ENCODE data around the gene BBS4.
A peak's percentile ranks its signal among the peaks of the same experiment; 100 is the strongest.

The BBS4 gene

GRCh38 chr15:72766025-72766424 lies 80.0 kb downstream of the BBS4 start:
- no peak for DNase-seq

GRCh38 chr15:72766780-72767179 lies 80.8 kb downstream of the BBS4 start:
- DNase-seq: no peak

- no peak for DNase-seq
Measured at GRCh38 chr15:72770673-72771328, 84.8 kb downstream of the BBS4 start.

DNA sequence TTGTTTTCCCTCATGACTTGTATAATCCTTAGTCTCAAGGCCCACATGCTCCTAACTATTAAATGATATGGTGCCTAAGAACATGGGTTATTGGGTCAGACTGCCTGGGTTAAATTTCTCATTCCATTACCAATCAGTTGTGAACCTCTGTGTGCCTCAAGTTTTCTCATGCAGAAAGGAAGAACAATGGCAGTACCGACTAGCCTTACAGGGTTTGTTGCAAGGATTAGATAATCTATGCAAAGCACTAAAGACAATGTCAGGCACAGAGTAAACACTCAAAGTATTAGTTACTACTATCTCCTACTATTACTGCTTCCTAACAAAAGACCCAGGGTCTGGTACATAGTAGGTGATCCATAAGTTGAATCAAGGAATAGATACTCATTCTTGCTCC lies 85.3 kb downstream of the BBS4 start:
- DNase-seq: no peak

- no peak for DNase-seq
Measured at GRCh38 chr15:72774696-72775383, 88.8 kb downstream of the BBS4 start.

- DNase-seq: no peak
Measured at GRCh38 chr15:72778796-72779195, 92.8 kb downstream of the BBS4 start.

GRCh38 chr15:72781631-72782030 lies 95.6 kb downstream of the BBS4 start:
- DNase-seq: no peak

DNA sequence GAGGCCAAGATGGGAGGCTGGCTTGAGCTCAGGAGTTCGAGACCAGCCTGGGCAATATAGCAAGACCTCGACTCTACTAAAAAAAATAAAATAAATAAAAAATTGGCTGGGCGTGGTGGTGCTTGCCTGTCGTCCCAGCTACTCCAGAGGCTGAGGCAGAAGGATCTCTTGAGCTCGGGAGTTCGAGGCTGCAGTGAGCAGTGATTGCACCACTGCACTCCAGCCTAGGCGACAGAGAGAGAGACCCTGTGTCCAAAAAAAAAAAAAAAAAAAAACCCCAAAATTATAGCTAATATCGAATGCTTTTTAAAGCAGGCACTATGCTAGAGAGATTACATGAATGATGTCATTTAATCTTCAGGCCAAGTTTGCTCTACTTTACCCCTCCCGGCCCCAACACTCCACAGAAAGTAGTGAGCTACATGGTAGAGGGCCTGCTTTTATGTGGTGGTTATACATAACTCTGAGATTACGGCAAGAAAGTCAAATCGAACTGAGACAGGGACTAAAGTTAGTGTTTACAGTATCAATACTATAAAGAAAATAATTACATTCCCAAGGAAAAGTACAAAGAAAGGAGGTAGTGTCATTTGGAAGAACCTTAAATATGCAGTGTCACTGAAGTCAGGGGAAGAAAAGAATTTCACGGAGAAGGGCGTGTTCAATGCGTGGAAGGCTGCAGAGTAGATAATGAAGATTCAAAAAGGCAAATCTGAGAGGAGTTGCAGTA lies 96.4 kb downstream of the BBS4 start:
- no peak for DNase-seq

DNA sequence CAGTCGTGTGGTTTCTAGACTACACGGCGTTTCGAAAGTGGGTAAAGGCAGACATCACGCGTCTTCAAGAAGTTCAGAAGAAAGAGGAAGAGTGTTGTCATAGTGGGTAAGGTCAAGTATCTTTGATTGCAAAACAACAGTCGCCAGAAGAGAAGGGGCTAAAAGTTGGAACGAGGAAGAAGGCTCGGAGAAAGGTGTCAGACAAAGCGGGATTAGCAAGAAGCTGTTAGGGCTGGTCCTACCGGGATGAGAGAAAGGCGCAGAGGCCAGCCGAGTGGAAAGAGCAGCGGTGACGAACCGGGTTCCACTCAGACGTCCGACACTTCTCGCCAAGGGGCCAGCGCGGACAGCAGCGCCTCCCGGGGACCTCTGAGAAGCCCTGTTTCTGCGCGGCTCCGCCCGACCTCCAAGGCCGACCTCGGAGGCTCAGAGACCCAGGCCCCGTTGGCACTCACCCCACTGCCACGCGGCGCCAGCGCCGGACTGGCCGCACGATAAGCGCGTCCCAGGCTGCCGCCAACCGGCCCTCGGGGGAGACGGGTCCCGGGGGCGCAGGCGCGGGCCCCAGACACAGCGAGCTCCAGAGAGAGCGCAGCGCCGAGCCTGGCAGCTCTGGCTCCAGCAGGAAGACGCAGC lies 97.1 kb downstream of the BBS4 start:
- peak; percentile 16 for DNase-seq

DNA sequence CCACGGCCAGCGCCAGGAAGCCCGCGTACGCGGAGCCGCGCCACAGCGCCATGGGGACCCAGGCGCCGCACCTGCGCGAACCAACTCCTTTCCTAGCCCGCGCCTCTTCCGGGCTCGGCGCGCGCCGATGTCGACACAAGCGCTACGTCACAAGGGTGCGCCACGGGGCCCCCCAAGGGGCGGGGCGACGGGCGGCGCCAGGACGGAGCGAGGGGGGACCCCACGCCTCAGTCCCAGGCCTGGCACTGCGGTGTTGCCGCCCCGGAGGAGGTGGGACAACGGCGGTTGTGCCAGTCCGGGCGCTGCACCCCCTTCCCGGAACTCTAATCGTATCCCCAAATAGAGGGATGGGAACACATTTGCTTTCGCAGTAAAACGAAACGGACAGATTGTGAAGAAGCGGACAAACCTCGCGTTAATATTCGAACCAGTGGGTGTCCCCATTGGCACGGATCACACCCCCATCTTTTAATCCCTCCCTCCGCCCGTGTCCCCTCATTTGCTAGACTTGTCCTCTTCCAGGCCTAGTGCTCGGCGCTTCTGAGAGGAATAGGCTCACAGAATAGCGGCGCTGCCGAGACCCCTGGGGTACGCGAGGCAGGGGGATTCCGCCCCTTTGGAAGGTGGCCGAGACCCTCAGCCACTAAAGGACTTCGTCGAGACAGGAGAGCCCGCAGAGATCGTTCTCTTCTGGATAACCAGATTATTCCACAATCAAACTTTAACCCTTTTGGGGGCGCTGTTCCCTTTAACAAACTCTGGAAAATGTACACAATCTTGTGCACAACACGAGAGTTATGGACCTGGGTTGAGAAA lies 97.8 kb downstream of the BBS4 start, which contains the start of gene ADPGK:
Gene ADPGK (minus strand): TSS at position 119 of the 816 bp plus-strand sequence. CDS start 67 bp downstream, at position 52.
- DNase-seq: peak; percentile 93

GRCh38 chr15:72784456-72784876 lies 98.5 kb downstream of the BBS4 start:
- no peak for DNase-seq

DNA sequence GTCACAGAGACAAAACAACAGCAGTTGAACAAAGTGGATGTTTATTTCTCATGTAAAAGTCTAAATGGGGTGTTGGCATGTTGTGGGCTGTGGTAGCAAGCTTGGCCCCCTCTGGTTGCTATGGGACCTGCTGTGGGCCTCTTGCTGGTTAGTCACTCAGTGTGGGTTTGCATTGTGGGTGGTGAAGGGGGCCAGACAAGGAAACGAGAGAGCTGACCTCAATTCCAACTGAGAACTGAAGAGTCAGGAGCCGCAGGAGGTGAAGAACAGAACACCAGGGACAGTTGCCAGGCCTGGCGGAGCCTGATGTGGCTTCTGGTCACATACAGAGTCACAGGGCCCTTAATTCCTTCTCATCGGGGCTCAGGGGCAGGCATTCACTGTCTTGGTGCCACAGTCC lies 99.4 kb downstream of the BBS4 start:
- DNase-seq: peak; percentile 41

DNA sequence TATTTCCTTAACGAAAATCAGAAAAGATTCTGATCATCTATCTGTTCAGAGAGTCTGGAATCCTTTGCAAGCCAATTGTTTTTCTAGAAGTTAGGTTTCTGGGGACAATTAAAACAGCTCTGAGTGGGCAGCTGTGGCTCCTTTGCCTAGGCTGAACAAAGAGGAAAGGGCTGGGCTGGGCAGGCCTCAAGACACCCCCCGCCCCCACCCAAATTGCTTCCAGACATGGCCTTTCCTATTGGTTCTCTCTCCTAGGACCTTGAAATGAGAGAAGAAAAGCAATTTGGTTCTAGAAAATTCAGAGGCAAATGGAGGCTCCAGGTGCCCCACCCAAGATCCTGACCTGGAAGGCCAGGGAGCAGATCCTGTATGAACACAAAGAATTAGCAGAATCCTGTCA lies 99.8 kb downstream of the BBS4 start:
- no peak for DNase-seq

DNA sequence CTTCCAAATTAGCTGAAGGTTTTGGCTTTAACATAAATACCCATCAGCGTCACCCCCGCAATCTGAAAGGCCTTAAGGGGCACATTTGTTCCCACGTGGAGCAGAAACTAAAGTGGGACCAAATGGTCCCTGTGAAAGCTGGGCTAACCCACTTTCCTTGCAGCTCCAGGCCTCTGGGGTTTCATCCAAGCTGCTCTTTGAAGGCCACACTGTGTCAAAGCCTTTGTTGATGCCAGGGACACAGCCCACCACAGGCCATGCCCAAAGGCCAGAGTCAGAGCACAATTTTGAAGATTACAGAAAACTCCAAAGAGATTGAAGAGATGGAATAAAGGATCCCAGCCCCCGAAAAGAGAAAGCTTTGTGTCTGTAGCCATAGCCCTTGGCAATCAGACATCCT lies 100.2 kb downstream of the BBS4 start:
- no peak for DNase-seq

DNA sequence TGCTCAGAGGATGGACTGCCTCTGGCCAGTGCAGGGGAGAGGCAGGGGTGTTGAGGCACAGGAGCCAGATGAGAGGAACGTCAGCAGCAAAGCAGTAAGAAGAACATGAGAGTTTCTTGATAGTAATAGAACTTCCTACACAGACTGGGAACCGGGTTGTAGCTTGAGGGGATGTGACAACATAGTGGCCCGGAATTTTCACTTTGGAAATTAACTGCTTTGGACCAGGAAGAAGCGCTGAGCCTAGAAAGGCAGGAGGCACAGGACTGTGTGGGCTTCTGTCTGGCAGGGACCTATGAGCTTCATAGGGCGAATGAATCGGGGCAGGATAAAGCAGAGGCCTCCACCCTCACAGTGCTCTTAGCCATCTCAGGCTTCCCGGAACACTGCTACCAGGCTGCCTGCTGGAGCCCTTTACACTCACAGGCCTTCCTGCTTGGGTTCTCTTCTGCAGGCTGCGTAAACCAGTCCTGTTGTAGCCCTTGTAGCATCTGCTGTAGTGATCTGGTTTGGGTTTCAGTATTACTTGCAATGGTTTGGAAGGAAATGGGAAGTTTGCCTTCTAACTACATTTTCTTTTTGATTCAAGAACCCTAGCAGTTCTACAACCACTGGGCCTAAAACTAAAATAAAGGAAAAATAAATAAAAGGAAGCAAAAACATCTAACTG lies 100.8 kb downstream of the BBS4 start:
- no peak for DNase-seq

DNA sequence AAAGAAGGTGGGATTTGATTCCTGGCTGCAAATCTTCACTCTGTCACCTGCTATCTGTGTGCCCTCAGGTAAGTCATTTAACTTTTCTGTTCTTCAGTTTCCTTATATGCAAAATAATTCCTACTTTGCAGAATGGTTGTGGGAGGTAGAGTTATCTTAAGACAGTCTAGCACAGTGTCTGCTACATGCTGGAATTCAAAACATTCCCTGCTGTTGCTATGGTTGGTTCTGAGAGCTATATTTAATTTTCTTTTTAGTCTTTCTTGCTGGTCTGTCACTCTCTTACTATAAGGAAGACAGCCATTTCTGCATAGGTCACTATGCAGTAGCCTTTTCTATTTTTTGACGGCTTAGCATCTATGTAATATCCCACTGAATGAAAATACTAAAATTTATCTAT lies 101.5 kb downstream of the BBS4 start:
- DNase-seq: no peak

Measured in activated CD4-positive, alpha-beta T cell treated with anti-CD3 and anti-CD28 coated beads, Interleukin-2, amount 50 U/mL, for 1 hour (primary cell).